A673 (cell line): ENCODE data around the gene ABCB8.

Experiments used
- EZH2 ChIP-seq: fragments of 200-600 bp; sonication (generic); IDR thresholded peaks from 2 replicates; pipeline ENCODE4 v1.6.1; 2017; ENCODE audit warnings: borderline replicate concordance, low read depth, mild to moderate bottlenecking, mixed read lengths, antibody characterized with exemption, low read length; ENCODE audit not compliant: poor library complexity, severe bottlenecking
- TF ChIP-seq, protein P1 (sequence below): fragments of 300-800, 200-600 bp; sonication (generic); conservative IDR thresholded peaks from 2 replicates; pipeline ENCODE4 v1.5.1; 2017; ENCODE audit warnings: low read depth, mild to moderate bottlenecking, antibody characterized with exemption, low read length, moderate library complexity, mixed read lengths

DNA sequence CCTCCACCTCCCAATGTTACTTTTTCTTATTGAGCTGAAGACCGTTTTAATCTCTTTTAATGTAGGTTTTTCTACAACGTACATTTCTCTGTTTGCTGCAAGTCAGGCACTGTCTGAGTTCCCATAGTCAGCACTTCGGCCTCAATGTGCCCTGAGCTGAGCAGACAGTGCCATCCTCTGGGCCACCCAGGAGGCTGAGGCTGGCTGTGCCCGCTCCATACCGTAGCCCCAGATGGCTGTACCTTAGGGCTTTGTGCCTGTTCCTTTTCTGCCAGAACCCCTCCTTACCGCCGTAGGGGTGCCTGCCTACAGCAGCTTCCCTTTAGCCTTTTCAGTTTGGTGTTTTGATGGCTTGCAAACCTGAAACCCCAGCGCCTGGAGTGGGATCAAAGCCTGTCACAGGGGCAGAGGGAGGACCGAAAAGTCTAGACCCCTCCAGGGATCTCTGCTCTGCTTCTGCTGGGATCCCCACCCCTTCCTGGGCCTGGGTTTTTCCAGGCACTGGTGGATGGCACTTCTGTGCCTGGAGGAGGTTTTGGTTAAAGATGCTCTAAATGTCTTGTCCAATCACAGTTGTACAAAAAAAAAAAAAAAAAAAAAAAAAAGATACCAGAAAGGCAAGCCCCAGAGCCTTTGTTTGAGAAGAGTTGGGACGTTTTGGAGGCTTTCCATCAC is 67.0 kb downstream of the ABCB8 start:
- TF ChIP-seq, protein P1, sequence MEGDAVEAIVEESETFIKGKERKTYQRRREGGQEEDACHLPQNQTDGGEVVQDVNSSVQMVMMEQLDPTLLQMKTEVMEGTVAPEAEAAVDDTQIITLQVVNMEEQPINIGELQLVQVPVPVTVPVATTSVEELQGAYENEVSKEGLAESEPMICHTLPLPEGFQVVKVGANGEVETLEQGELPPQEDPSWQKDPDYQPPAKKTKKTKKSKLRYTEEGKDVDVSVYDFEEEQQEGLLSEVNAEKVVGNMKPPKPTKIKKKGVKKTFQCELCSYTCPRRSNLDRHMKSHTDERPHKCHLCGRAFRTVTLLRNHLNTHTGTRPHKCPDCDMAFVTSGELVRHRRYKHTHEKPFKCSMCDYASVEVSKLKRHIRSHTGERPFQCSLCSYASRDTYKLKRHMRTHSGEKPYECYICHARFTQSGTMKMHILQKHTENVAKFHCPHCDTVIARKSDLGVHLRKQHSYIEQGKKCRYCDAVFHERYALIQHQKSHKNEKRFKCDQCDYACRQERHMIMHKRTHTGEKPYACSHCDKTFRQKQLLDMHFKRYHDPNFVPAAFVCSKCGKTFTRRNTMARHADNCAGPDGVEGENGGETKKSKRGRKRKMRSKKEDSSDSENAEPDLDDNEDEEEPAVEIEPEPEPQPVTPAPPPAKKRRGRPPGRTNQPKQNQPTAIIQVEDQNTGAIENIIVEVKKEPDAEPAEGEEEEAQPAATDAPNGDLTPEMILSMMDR, result no peak
- no peak for TF ChIP-seq EZH2
